ENCODE data around the gene SELENOI.
"Not testable (repeated sequence)": the region's sequence is repeated elsewhere in the genome, so short reads cannot be mapped to it uniquely, and the experiment has no call there.

SELENOI gene

GRCh38 chr2:26345545-26346453, at the start of gene SELENOI:
Gene SELENOI, plus strand, starts transcription at chr2:26346143. Its CDS starts 90 bp downstream, at chr2:26346233.
- DNase-seq = peak; percentile 99 to 100 (median 99)
- intact Hi-C loops (cut with DNase I) = loop anchor here (10.0 kb wide), 1 partner anchor 101 kb away; the partner anchor contains the start of genes HADHA and HADHB

DNA sequence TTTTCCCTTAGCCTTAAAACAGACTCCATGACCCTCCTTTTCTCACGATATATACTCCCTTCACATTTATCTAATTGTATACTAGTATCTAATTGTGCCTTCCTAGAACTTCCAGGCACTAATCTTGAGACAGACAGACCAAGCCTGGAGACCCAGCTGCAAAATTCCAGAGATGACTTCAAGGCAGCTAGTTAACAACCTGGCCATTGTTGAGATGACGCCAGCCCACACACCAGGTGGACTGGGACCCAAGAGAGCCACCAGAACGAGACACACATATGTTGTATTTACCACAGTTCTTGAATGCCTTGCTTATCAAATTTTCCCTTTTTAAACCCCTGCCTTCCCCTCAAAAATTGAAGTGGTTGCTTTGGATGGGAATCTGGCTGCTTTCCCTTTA, 48.9 kb upstream of the SELENOI start:
- intact Hi-C loops (cut with DNase I) = no loop called here
- no peak for DNase-seq

DNA sequence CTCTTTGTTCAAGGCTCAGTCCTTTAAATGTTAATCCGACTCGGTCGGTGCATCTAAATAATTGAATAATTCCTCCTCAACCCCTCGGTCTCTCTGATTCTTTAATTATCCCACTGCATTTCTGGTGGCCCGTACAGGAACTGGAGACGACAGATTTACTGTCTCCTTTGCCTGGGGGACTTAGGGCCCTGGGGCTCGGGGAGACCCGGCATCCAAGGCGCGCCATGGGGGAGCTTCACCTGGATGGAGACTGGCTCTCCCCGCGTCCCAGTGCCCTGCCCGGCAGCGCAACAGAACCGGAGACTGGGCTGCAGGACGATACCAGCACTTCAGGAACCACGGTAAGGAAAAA, 47.7 kb upstream of the SELENOI start:
- intact Hi-C loops (cut with DNase I) = no loop called here
- no peak for DNase-seq

DNA sequence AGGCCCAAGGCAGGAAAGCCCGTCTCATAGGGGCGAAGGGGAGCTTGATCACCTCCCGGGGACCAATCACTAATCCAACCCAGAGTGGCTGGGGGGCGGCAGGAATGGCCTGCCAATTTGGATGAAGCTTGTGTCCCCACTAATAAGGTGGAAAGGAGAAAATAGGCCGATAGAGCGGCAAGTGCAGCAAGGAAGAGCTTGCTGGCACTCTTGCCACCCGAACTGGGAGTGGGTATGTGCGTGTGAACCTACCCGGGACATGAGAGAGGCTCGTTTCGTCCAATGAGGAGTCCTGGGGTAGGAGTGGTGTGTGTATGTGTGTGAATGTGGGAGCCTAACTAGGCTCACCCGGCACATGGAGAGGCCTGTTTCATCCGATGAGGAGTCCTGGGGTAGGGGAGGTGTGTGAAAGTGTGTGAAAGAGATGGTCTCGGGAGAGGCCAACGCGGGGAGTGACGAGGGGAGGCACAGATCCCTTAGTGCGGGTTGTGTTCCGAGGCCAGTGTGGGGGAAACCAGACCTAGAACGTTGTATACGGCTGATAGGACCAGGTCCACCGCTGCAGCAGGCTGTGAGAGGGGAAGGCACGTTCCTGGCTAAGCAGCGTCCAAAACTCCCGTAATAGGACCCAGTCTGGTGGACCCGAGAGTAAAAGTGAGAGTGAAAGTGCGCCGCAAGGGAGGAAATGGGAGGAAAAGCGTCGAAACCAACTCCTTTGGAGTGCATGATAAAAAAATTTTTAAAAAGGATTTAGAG, 47.1 kb upstream of the SELENOI start:
- peak in 12 of 42 donors; percentile 7 to 52 (median 18) for DNase-seq
- intact Hi-C loops (cut with DNase I) = no loop called here

- DNase-seq = no peak
- intact Hi-C loops (cut with DNase I) = no loop called here
Observed at GRCh38 chr2:26299471-26300101, 46.4 kb upstream of the SELENOI start.

- no peak for DNase-seq
- intact Hi-C loops (cut with DNase I) = no loop called here
Observed at GRCh38 chr2:26300234-26300925, 45.6 kb upstream of the SELENOI start.

- intact Hi-C loops (cut with DNase I) = no loop called here
- no peak for DNase-seq
Observed at GRCh38 chr2:26302846-26303245, 43.1 kb upstream of the SELENOI start.

GRCh38 chr2:26305094-26305493, 40.8 kb upstream of the SELENOI start:
- intact Hi-C loops (cut with DNase I); DNase-seq: not testable (repeated sequence)

DNA sequence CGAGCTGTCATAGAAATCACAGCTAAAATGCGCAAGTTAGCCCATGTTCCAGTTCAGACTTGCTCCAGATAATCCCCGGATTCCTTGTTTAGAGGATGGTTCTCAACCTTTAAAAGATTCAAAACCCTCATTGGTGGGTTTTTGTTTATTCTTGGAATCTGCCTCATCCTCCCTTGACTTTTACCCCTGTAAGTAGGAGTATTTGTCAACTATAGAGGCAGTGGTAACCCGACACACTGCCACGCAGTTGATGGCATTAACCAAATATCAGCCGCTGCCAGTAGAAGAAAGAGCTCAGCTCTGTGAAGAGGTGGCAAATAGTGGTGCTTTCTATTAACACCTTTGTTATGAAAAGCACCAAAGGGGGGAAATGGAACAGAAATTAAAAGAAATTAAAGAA, 40.4 kb upstream of the SELENOI start:
- intact Hi-C loops (cut with DNase I) = no loop called here
- no peak for DNase-seq

DNA sequence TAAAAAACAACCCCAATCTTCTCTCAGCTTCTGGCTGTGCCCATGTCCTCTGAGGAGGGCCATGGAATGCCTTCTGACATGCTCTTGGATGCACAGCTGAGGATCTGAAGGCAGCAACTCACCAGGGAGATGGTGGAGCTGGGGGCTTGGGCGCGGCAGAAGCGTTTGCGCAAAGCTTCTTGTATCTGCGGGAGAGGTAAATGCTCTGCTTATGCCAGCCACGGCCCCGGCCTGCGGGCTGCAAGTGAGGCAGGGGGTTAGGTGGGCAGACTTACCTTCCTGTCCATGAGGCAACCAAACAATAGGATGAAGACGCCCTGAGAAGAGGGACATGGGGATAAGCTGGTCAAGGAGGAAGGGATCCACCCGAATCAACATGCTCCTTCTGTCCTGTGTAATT, 36.0 kb upstream of the SELENOI start:
- intact Hi-C loops (cut with DNase I) = no loop called here
- no peak for DNase-seq

GRCh38 chr2:26312471-26312870, 33.5 kb upstream of the SELENOI start:
- no peak for DNase-seq
- intact Hi-C loops (cut with DNase I) = no loop called here

DNA sequence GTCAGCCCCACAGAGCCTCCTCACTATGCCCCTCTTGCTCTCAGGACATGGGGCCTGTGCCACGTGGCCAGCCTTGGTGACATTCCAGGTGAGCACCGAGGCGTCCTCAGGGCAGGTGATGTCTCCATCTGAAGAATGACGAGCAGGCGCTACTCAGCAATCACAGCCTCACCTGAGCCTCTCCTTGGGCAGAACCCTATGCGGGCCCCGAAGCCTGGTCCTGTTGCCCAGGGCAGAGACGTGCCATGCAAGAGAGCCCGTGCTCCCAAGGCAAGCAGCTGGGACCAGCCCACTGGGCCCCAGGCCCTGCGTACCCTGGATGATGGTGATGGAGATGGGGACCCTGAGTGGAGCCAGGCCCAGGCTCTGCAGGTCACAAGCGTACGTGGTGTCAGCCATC, 32.5 kb upstream of the SELENOI start:
- intact Hi-C loops (cut with DNase I) = no loop called here
- DNase-seq = no peak

DNA sequence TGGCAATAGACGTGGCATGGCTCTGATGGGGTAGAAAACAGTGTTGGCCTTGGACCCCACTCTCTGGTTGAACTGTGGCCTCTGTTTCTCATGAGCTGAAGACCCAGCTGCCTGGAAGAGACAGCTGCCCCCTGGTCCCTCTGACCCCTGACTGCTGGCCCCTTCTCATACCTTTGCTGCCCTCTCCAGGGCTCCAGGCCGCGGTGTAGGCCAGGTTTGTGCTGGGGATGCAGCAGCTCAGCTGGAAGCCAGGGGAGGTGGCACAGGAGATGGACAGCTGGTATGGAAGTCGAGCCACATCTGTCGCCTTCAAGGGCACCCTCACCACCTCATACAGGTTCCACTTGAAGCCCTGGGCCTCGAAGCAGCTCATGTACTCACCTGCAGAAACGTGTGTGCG, 31.7 kb upstream of the SELENOI start:
- intact Hi-C loops (cut with DNase I) = no loop called here
- DNase-seq = no peak

GRCh38 chr2:26316041-26316440, 29.9 kb upstream of the SELENOI start:
- intact Hi-C loops (cut with DNase I) = no loop called here

DNA sequence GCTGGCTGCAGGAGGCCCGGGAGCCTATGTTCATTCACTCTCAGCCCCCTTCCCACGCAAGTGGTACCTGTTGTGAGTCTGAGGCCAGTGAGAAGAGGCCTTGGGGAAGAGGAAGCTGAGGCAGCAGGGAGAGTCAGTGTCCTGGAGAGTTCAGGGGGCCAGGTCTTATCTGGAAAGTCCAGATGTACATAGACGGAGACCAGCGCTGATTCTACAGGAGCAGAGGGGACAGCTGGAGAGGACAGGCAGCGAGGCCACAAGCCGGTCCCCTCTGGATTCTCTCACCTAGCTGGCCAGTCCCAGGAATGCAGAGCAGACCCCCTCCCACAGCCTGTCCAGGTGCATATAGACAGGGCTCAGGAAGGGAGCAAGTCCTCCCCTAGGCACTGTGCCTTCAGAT, 29.1 kb upstream of the SELENOI start:
- DNase-seq = no peak
- intact Hi-C loops (cut with DNase I) = no loop called here

More at GRCh38 chr2:26316041-26316440, 29.9 kb upstream of the SELENOI start:
- peak in 1 of 42 donors; percentile 30 for DNase-seq

DNA sequence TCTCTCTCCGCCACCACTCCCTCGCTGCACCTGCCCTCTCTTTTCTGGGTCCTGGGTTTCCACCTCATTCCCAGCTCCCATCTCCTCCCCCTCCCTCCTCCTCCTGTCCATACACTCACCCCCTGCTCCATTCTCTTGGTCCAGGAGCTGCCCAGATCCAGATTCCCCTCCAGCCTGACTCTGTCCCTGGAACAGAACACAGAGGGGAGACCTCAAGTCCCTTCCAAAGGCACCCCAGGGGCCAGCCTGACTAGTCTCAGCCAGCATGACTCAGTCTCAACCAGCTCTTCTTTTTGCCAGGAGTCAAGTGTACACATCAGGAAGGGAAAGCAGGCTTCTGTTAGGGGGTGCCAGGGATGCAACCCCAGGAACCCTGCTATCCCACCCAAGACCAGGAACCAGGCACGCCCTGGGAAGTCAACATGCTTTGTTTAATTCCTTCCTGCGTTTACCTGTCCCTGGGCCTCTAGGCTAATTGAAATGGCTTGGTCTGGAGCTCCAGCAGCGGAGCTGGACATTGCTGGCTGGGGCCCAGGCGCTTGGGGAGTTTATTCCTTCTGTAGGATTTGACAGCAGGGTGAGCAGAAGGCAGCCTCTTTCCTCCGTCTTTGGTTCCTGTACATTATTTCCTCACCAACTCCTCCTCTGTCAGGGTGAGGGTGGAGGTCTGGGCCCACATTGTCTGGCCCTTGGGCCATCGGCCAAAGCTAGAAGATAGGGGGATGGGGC, 28.4 kb upstream of the SELENOI start:
- DNase-seq = no peak
- intact Hi-C loops (cut with DNase I) = no loop called here

- intact Hi-C loops (cut with DNase I) = no loop called here
- no peak for DNase-seq
Observed at GRCh38 chr2:26318950-26319349, 27.0 kb upstream of the SELENOI start.

- DNase-seq; intact Hi-C loops (cut with DNase I): not testable (repeated sequence)
Observed at GRCh38 chr2:26324479-26324878, 21.5 kb upstream of the SELENOI start.

- intact Hi-C loops (cut with DNase I) = no loop called here
Observed at GRCh38 chr2:26324903-26325302, 21.0 kb upstream of the SELENOI start.

More at GRCh38 chr2:26324903-26325302, 21.0 kb upstream of the SELENOI start:
- no peak for DNase-seq
